NAMALWA (cell line): ENCODE results near the gene GNLY.

Experiments used
- DNase-seq: peaks from one replicate; pipeline ENCODE4 v3.0.0-alpha.2; 2015; ENCODE audit warnings: low spot score

The GNLY gene

GRCh38 chr2:85728883-85729824, 35.0 kb downstream of the GNLY start:
- DNase-seq = peak; percentile 82

- DNase-seq = no peak
Measured at GRCh38 chr2:85729825-85730510, 35.8 kb downstream of the GNLY start.

- no peak for DNase-seq
Measured at GRCh38 chr2:85730686-85731230, 36.6 kb downstream of the GNLY start.

GRCh38 chr2:85731606-85732005, 37.4 kb downstream of the GNLY start:
- DNase-seq = no peak

GRCh38 chr2:85732467-85733120, 38.4 kb downstream of the GNLY start:
- no peak for DNase-seq

GRCh38 chr2:85733121-85733960, 39.2 kb downstream of the GNLY start:
- DNase-seq = no peak

GRCh38 chr2:85734015-85734414, 39.9 kb downstream of the GNLY start:
- DNase-seq = no peak

- no peak for DNase-seq
Measured at GRCh38 chr2:85734942-85735608, 40.9 kb downstream of the GNLY start.

- no peak for DNase-seq
Measured at GRCh38 chr2:85735691-85736090, 41.5 kb downstream of the GNLY start.

GRCh38 chr2:85736456-85737355, 42.5 kb downstream of the GNLY start:
- DNase-seq = no peak

GRCh38 chr2:85737481-85737880, 43.3 kb downstream of the GNLY start:
- no peak for DNase-seq

- DNase-seq = no peak
Measured at GRCh38 chr2:85737961-85738360, 43.8 kb downstream of the GNLY start.

- DNase-seq = no peak
Measured at GRCh38 chr2:85740193-85740592, 46.0 kb downstream of the GNLY start.

- DNase-seq = no peak
Measured at GRCh38 chr2:85741211-85741832, 47.2 kb downstream of the GNLY start.

GRCh38 chr2:85741833-85742455, 47.8 kb downstream of the GNLY start:
- DNase-seq = no peak

GRCh38 chr2:85743304-85743978, 49.3 kb downstream of the GNLY start:
- no peak for DNase-seq

GRCh38 chr2:85744055-85744454, 49.9 kb downstream of the GNLY start:
- DNase-seq = no peak
